K562 (cell line): Measurements from ENCODE around the gene DTX3. TPM values are rescaled to one million over a fixed set of nuclear protein-coding genes. Genes with fewer than 3 reads are reported as not detected.
A peak's percentile ranks its signal among the peaks of the same experiment; 100 is the strongest.

ENCODE experiments used
- DNMT1 ChIP-seq: fragments of 450-650 bp; IDR thresholded peaks from 2 replicates; pipeline ENCODE4 v1.6.1; 2016; ENCODE audit warnings: antibody characterized with exemption, mild to moderate bottlenecking
- L3MBTL2 ChIP-seq: fragments of 450-650 bp; IDR thresholded peaks from 2 replicates; pipeline ENCODE4 v1.6.1; 2016; ENCODE audit warnings: mild to moderate bottlenecking, moderate library complexity
- MCM2 ChIP-seq: fragments of 450-650 bp; IDR thresholded peaks from 2 replicates; pipeline ENCODE4 v1.6.1; 2017; ENCODE audit warnings: low read depth, mild to moderate bottlenecking
- MCM3 ChIP-seq: fragments of 450-650 bp; IDR thresholded peaks from 2 replicates; pipeline ENCODE4 v1.6.1; 2016
- NCOR1 ChIP-seq: fragments of 450-650 bp; IDR thresholded peaks from 2 replicates; pipeline ENCODE4 v1.6.1; 2016; ENCODE audit warnings: mild to moderate bottlenecking, moderate library complexity
- RBM22 ChIP-seq: fragments of 200-400 bp; formaldehyde crosslinking; IDR thresholded peaks from 2 replicates; pipeline ENCODE4 v1.6.1; 2018; ENCODE audit warnings: low read length, low read depth; ENCODE audit not compliant: poor library complexity, severe bottlenecking
- TAF1 ChIP-seq: IDR thresholded peaks from 2 replicates; pipeline ENCODE4 v1.6.1; 2011; ENCODE audit warnings: mild to moderate bottlenecking, low read length, moderate library complexity; ENCODE audit not compliant: insufficient read depth, control insufficient read depth, severe bottlenecking; ENCODE audit errors: extremely low read depth
- TBP ChIP-seq: optimal IDR thresholded peaks from 2 replicates; pipeline ENCODE3; 2011; ENCODE audit warnings: low read depth, low read length, improper control_type of control experiment
- ZNF785 ChIP-seq: fragments of 250-450 bp; sonication (Bioruptor Pico); IDR thresholded peaks from 2 replicates; pipeline ENCODE4 v1.4.0; 2020; ENCODE audit warnings: mild to moderate bottlenecking
- polyA plus RNA-seq, 8 experiments: library from polyadenylated mRNA; depleted of rRNA in 4 of 8; stranded (reverse) in 5 of 8; unstranded in 3 of 8; fragments of >200 nt; fragmentation: Nextera tagmentation in 2 of 8; fragmentation: Illumina TruSeq in 1 of 8; extraction: Ambion mirVana in 2 of 8; extraction: Trizol in 1 of 8; gene quantifications; 2 replicates each; pipeline versions ENCODE4 v1.2.1 to v1.2.3, GENCODE V29; 2011 to 2014; ENCODE audit warnings: inconsistent platforms in 1 of 8, missing spikeins in 1 of 8
- total RNA-seq, 7 experiments: library from RNA; depleted of rRNA in 6 of 7; stranded (reverse); fragments of >200 nt in 6 of 7; fragmentation: Illumina TruSeq in 2 of 7; extraction: Trizol in 2 of 7; gene quantifications; 2 replicates each; pipeline versions ENCODE4 v1.2.1 to v1.2.3, GENCODE V29; 2011 to 2021; ENCODE audit warnings: low replicate concordance in 1 of 7
- TF ChIP-seq, protein P1 (sequence below): sonication (generic); formaldehyde crosslinking; IDR thresholded peaks from 2 replicates; pipeline ENCODE4 v1.8.0; 2022; ENCODE audit warnings: mild to moderate bottlenecking, low read depth, missing genetic modification reagents
- TF ChIP-seq, protein P2 (sequence below): fragments of 450-650 bp; IDR thresholded peaks from 2 replicates; pipeline ENCODE4 v1.6.1; 2017; ENCODE audit warnings: mild to moderate bottlenecking, moderate library complexity
- TF ChIP-seq, protein P3 (sequence below): fragments of 250-450 bp; sonication (Bioruptor Pico); IDR thresholded peaks from 2 replicates; pipeline ENCODE4 v1.4.0; 2020; ENCODE audit warnings: mild to moderate bottlenecking, moderate library complexity
- TF ChIP-seq, protein P4 (sequence below): IDR thresholded peaks from 3 replicates; pipeline ENCODE4 v1.6.1; 2011; ENCODE audit warnings: borderline replicate concordance, mild to moderate bottlenecking, moderate library complexity; ENCODE audit not compliant: insufficient read length; ENCODE audit errors: extremely low read depth
- TF ChIP-seq, protein P5 (sequence below): fragments of 450-650 bp; IDR thresholded peaks from 2 replicates; pipeline ENCODE4 v1.6.1; 2016; ENCODE audit warnings: mild to moderate bottlenecking
- TF ChIP-seq, protein P6 (sequence below): sonication (generic); formaldehyde crosslinking; IDR thresholded peaks from 2 replicates; pipeline ENCODE4 v1.8.0; 2022; ENCODE audit warnings: mild to moderate bottlenecking, missing genetic modification reagents

Gene DTX3
- total and polyA plus RNA-seq, 9 of the 15 experiments (the other 6 are each of a cell fraction or from before 2014, with no cell fraction given): 0.03 to 0.09 (median 0.06) TPM; not detected in 6

DNA sequence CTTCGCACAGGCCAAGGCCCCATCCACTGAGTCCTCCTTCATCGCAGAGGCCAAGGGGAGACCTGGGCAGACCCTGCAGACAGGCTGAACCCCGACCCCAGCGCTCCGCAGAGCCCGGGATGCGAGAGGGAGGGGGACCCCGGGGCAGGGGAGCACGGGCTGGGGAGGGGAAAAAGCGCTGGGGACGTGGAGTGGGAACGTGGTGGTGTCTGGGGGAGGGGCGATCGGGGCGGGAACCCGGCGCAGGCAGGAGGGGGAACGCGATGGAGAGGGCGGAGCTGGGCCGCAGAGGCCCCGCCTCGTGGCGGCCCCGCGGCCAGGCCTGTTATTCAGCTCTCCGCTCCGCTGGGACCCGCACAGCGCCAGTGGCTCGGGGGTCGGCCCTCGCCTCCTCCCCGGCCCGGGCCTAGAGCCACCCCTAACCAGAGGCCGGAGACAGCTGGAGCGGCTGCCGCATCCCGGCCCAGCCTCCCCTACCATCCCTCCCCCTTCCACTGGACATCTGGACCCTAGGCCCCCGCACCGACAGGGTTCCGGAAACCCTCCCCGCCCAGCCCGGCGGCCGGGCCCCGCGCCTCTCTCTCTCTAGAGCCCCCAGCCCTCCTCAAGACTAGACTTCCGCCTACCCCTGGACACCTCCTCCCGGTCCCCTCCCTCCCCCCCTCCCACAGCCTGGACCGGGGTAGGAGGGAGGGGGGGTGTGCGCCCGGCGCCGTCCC, 6.6 kb downstream of the DTX3 start, which contains the start of gene ARHGEF25 (continued):
- TF ChIP-seq, protein P1, sequence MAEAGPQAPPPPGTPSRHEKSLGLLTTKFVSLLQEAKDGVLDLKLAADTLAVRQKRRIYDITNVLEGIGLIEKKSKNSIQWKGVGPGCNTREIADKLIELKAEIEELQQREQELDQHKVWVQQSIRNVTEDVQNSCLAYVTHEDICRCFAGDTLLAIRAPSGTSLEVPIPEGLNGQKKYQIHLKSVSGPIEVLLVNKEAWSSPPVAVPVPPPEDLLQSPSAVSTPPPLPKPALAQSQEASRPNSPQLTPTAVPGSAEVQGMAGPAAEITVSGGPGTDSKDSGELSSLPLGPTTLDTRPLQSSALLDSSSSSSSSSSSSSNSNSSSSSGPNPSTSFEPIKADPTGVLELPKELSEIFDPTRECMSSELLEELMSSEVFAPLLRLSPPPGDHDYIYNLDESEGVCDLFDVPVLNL (CRISPR knock-in tag): no peak
- TF ChIP-seq, protein P2, sequence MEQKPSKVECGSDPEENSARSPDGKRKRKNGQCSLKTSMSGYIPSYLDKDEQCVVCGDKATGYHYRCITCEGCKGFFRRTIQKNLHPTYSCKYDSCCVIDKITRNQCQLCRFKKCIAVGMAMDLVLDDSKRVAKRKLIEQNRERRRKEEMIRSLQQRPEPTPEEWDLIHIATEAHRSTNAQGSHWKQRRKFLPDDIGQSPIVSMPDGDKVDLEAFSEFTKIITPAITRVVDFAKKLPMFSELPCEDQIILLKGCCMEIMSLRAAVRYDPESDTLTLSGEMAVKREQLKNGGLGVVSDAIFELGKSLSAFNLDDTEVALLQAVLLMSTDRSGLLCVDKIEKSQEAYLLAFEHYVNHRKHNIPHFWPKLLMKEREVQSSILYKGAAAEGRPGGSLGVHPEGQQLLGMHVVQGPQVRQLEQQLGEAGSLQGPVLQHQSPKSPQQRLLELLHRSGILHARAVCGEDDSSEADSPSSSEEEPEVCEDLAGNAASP: no peak
- TF ChIP-seq MCM3 (no peak), TAF1 (peak; percentile 60), ZNF785 (CRISPR knock-in tag) (no peak), TBP (no peak), MCM2 (no peak), DNMT1 (no peak), L3MBTL2 (peak; percentile 27; the same call in 1 of the 2 replicates), RBM22 (no peak), NCOR1 (no peak)
- TF ChIP-seq, protein P3, sequence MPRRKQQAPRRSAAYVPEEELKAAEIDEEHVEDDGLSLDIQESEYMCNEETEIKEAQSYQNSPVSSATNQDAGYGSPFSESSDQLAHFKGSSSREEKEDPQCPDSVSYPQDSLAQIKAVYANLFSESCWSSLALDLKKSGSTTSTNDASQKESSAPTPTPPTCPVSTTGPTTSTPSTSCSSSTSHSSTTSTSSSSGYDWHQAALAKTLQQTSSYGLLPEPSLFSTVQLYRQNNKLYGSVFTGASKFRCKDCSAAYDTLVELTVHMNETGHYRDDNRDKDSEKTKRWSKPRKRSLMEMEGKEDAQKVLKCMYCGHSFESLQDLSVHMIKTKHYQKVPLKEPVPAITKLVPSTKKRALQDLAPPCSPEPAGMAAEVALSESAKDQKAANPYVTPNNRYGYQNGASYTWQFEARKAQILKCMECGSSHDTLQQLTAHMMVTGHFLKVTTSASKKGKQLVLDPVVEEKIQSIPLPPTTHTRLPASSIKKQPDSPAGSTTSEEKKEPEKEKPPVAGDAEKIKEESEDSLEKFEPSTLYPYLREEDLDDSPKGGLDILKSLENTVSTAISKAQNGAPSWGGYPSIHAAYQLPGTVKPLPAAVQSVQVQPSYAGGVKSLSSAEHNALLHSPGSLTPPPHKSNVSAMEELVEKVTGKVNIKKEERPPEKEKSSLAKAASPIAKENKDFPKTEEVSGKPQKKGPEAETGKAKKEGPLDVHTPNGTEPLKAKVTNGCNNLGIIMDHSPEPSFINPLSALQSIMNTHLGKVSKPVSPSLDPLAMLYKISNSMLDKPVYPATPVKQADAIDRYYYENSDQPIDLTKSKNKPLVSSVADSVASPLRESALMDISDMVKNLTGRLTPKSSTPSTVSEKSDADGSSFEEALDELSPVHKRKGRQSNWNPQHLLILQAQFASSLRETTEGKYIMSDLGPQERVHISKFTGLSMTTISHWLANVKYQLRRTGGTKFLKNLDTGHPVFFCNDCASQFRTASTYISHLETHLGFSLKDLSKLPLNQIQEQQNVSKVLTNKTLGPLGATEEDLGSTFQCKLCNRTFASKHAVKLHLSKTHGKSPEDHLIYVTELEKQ (CRISPR knock-in tag): no peak
- TF ChIP-seq, protein P4, sequence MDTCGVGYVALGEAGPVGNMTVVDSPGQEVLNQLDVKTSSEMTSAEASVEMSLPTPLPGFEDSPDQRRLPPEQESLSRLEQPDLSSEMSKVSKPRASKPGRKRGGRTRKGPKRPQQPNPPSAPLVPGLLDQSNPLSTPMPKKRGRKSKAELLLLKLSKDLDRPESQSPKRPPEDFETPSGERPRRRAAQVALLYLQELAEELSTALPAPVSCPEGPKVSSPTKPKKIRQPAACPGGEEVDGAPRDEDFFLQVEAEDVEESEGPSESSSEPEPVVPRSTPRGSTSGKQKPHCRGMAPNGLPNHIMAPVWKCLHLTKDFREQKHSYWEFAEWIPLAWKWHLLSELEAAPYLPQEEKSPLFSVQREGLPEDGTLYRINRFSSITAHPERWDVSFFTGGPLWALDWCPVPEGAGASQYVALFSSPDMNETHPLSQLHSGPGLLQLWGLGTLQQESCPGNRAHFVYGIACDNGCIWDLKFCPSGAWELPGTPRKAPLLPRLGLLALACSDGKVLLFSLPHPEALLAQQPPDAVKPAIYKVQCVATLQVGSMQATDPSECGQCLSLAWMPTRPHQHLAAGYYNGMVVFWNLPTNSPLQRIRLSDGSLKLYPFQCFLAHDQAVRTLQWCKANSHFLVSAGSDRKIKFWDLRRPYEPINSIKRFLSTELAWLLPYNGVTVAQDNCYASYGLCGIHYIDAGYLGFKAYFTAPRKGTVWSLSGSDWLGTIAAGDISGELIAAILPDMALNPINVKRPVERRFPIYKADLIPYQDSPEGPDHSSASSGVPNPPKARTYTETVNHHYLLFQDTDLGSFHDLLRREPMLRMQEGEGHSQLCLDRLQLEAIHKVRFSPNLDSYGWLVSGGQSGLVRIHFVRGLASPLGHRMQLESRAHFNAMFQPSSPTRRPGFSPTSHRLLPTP: no peak
- TF ChIP-seq, protein P5, sequence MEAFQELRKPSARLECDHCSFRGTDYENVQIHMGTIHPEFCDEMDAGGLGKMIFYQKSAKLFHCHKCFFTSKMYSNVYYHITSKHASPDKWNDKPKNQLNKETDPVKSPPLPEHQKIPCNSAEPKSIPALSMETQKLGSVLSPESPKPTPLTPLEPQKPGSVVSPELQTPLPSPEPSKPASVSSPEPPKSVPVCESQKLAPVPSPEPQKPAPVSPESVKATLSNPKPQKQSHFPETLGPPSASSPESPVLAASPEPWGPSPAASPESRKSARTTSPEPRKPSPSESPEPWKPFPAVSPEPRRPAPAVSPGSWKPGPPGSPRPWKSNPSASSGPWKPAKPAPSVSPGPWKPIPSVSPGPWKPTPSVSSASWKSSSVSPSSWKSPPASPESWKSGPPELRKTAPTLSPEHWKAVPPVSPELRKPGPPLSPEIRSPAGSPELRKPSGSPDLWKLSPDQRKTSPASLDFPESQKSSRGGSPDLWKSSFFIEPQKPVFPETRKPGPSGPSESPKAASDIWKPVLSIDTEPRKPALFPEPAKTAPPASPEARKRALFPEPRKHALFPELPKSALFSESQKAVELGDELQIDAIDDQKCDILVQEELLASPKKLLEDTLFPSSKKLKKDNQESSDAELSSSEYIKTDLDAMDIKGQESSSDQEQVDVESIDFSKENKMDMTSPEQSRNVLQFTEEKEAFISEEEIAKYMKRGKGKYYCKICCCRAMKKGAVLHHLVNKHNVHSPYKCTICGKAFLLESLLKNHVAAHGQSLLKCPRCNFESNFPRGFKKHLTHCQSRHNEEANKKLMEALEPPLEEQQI: no peak
- TF ChIP-seq, protein P6, sequence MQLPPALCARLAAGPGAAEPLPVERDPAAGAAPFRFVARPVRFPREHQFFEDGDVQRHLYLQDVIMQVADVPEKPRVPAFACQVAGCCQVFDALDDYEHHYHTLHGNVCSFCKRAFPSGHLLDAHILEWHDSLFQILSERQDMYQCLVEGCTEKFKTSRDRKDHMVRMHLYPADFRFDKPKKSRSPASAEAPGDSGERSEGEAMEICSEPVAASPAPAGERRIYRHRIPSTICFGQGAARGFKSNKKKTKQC (CRISPR knock-in tag): 0 out of 2 replicates have a peak, but pooled peaks have one; percentile 57
